NCI-H345 (cell line): Measurements from ENCODE around the gene TAF1L.
"Not testable (repeated sequence)": the region's sequence is repeated elsewhere in the genome, so short reads cannot be mapped to it uniquely, and the experiment has no call there.

ENCODE experiments used
- DNase-seq: peaks from one replicate; lab custom pipeline; 2025; lab: John Stamatoyannopoulos, UW

Gene TAF1L

DNA sequence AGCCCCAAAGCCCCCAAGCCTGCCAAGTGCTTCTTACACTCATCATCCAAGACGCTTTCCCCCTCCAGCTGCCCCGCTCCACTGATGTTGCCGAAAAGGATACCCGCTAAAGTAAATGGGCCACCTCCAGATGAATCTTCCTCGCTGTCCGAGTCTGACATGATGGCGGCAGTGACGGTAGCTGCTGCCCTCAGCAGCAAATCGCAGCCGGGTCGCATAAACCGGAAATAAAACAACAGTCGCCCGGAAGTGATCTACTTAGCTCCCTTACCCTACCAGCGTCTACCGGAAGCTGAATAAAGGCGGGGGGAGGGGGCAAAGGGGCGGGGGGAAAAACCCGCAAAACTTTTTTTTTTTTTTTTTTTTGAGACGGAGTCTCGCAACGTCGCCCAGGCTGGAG, at the start of gene TAF1L:
TSS of gene TAF1L (minus strand) at position 308 of the 400 bp plus-strand sequence. CDS start at position 218, 90 bp downstream.
- DNase-seq, result no peak

GRCh38 chr9:32681751-32682150, 46.3 kb upstream of the TAF1L start:
- no peak for DNase-seq

- DNase-seq, result no peak
Measured at GRCh38 chr9:32677931-32678330, 42.5 kb upstream of the TAF1L start.

DNA sequence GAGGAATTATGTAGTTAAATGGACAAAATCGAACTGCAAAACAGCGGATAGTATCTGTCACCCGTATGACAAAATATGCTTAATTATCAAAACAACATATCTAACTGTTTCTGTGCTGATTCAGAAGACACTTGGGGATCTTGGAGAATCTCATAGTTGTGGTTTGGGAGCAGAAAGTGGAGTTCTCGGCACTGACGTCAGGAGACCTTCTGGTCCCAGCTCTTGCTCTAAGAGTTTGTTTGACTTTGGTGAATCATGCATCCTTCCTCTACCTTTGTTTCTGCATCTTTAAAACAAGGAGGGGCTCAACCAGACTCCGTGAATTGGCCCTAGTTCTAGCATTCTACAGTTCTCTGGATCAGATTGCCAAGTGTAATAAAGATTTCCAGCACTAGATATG, 37.0 kb upstream of the TAF1L start:
- no peak for DNase-seq

- no peak for DNase-seq
Measured at GRCh38 chr9:32671333-32671732, 35.9 kb upstream of the TAF1L start.

DNA sequence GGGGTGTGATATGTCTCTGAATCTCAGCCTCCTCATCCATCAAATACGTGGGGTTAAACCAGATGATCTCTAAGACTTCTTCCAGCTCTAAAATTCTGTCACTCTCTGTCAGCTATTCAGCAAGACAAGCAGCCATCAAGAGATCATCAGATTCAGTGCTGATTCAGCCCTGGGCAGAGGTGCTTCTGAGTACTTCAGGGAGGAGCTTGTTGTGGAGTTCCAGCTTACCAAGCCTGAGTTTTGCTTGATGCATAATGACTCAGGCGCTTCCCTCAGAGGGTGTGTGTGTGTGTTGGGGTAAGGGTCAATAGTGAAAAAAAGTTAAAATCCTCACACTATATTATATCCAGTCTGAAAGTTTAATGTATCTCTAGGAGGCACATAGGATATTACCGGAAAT, 29.6 kb upstream of the TAF1L start:
- DNase-seq, result no peak

DNA sequence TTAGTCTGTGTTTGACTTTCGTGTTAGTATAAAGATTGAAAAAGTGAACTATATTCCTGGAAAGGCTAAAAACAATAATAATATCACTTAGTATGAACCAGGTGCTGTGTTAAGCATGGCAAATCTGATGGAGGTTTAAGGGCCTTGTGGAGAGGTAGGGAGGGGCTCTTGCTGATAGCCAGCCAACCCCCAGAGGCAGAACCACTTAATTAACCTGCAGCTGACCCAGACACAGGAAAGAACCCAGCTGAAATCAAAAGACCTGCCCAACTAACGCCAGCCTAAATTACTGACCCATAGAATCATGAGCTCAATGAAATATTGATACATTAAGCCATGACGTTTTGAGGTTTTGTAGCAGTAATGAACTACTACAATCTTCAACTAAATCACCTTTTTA, 28.3 kb upstream of the TAF1L start:
- DNase-seq, result no peak

GRCh38 chr9:32647671-32648070, 12.2 kb upstream of the TAF1L start:
- DNase-seq, result no peak

DNA sequence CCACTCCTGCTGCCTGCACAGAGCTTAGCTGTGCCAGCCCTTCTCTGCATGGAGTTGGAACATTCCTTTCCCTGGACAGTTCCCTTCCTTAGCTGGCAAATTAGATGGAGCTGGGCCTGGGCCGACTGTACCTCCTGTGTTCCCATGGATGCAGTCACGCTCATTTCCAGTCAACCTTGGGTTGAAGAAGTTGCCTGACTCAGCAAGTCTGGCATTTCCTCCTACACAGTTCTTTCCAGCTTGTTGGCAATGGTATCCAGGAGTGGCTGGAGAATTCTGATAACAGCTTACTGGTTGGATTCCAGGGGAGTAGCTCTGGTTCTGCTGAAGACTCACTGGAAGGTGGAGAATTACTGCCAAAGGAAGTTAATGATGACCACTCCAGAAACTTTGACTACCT, 9.2 kb upstream of the TAF1L start:
- DNase-seq, result no peak

GRCh38 chr9:32633151-32633550, 2.3 kb downstream of the TAF1L start:
- DNase-seq, result not testable (repeated sequence)

DNA sequence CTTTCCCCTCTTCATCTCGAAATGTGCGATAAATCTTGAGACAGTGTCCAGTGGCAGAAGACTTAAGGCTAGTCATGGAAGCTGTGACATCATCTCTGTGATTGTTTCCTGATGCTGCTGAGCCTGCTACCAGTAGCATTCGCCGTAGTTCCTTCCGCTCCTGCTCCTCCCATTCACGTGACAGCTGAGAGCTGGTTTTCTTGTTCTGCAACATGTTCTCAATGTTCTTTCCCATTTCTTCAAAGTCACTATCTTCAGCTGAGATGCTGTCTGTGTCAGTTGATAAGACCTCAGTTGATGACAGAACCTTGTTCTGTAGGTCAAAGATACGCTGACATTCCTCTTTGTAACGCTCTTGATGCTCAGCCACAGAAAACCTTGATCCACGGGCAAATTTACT, 3.5 kb downstream of the TAF1L start:
- no peak for DNase-seq

DNA sequence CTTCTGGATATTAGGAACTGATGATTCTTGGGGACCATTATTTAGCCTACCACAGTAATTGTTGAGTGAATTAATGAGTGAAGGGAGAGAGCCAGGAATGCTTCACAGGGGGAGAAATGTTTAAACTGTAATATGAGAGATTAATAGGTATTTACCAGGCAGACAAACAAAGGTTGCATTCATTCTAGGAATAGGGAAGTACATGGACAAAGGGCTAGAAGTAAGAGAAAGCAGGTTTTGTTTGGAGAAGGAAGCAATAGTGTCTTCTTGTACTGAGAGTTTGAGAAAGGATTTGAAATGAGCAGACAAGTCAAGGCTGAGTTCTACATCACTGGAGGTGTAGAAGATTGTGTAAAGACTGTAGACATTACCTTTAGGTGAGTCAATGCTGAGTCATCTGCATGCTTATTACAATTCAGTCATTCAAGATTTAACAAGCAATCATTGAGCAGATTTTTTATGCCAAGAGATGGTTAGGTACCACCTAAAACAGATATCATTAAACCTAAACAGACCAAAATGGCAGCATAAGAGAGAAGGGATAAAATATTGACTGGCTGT, 8.0 kb downstream of the TAF1L start:
- DNase-seq, result no peak

DNA sequence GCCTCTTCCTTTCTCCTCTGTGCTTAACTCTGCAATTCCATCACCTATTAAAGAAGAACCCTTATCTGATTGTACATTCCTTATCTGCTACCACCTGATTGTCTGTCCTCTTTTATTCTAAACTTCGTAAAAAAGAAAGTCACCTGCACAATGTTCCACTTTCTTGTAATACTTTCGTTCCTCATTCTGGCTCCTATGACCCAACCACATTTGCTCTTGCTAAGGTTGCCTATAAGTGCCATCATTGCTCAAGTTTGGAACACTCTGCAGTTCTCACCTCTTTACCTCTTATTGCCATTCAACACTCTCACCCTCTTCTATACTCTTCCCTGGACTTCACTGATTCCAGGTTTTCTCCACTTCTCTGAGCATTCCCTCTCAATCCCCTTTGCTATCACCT, 10.1 kb downstream of the TAF1L start:
- DNase-seq, result no peak

DNA sequence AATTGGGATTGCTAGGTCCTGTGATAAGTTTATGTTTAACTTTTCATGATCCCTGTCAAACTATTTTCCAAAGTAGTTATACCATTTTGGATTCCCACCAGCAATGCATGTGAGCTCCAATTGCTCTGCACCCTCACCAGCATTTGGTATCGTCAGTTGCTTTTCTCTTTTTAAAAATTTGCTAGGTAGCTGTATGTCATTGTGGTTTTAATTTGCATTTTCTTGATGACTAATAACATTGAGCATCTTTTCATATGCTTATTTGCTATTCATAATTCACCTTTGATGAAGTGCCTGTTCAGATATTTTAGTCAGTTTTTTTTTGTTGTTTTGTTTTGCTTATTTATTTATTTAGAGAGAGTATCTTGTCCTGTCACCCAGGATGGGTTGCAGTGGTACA, 12.5 kb downstream of the TAF1L start:
- no peak for DNase-seq

DNA sequence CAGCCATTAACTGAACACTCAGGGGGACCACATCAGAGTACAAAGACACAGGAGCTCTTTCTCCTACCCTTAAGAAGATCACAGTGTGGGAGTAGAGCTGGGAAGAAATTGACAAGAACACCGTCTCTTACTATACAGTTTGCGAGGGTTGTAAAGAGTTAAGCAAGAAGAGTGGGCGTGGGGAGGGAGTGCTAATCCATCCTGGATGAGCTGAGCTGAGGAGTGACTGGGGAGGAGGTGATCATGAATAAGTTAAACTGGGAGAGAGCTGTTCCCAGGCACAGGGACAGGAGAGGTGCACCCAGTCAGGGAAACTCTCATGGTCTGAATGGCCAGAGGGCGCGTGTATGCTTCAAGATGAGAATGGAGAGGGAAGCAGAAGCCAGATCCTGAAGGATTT, 17.2 kb downstream of the TAF1L start:
- DNase-seq, result no peak

DNA sequence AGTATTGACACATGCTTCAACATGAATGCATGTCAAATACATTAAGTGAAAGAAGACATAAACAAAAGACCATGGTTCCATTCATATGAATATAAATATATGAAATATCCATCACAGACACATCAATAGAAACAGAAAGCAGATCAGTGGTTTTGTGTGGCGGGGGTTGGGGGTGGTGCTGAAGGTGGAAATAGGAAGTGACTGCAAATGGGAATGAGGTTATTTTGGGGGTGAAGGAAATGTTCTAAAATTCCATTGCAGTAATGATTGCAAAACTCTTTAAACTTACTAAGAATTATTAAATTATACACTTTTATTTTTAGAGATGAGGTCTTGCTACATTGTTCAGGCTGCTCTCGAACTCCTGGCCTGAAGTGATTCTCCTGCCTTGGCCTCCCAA, 28.7 kb downstream of the TAF1L start:
- DNase-seq, result no peak

- no peak for DNase-seq
Measured at GRCh38 chr9:32603914-32604852, 31.3 kb downstream of the TAF1L start.

GRCh38 chr9:32599021-32599420, 36.4 kb downstream of the TAF1L start:
- DNase-seq, result not testable (repeated sequence)

GRCh38 chr9:32596936-32597335, 38.5 kb downstream of the TAF1L start:
- DNase-seq, result no peak

DNA sequence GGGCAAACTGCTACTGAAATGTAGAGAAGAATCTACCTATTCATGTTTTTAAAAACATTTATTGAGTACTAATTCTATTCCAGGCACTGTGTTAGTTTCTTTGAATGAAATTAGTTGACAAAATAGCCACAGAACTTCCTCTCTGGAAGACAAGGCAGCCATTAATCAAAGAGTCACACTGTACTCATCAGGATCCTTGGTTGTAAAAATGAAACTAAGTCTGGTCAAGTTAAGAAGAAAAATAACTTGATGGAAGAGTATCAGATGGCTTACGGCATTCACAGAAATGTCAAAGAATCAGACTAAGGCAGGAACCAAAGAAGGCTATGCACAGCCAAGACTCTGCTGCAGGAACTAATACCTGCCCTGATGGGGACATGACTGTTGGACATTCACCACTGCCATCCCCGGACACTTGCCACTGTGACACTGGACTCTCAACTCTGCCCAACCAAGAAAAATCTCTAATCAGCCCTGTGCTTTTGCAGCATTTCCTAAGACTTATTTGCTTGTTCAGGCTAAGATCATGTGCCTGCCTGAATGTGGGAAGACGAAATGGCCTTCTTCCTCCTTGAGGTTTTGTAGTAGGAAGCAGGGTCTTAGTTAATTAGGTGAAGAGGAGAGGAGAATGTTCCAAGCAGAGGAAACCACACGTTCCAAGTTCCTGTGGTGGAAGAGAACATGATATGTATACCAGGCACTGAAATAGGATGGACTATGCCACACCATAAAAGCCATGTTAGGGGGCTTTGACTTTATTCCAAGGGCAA, 39.2 kb downstream of the TAF1L start:
- no peak for DNase-seq

- no peak for DNase-seq
Measured at GRCh38 chr9:32590898-32591297, 44.6 kb downstream of the TAF1L start.

- DNase-seq, result no peak
Measured at GRCh38 chr9:32590476-32590875, 45.0 kb downstream of the TAF1L start.
